NCI-H1092 (cell line): ENCODE measurements around the gene SURF6.
"Not testable (repeated sequence)": the region's sequence is repeated elsewhere in the genome, so short reads cannot be mapped to it uniquely, and the experiment has no call there.

Experiments
- DNase-seq: peaks from one replicate; lab custom pipeline; 2025; lab: John Stamatoyannopoulos, UW

The SURF6 gene

GRCh38 chr9:133323991-133324703, 11.8 kb downstream of the SURF6 start:
- DNase-seq: no peak

DNA sequence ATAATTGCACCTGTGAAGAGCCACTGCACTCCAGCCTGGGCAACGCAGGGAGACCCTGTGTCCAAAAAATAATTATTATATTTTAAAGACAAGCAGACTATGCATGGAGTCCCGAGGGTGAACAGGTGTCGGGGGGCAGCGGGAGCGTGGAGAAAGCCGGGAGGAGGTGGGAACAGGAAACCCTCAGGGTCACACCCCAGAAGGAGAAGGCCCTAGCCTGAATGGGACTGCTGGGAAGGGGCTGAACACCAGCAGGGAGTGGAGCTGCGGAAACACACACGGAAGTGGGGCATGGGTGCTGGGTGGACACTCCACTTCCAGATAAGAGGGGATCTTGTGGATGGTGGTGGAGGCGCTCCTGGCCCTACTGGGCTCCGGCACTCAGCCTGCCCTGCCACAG, 12.8 kb downstream of the SURF6 start:
- no peak for DNase-seq

- no peak for DNase-seq
Measured at GRCh38 chr9:133322701-133323100, 13.3 kb downstream of the SURF6 start.

DNA sequence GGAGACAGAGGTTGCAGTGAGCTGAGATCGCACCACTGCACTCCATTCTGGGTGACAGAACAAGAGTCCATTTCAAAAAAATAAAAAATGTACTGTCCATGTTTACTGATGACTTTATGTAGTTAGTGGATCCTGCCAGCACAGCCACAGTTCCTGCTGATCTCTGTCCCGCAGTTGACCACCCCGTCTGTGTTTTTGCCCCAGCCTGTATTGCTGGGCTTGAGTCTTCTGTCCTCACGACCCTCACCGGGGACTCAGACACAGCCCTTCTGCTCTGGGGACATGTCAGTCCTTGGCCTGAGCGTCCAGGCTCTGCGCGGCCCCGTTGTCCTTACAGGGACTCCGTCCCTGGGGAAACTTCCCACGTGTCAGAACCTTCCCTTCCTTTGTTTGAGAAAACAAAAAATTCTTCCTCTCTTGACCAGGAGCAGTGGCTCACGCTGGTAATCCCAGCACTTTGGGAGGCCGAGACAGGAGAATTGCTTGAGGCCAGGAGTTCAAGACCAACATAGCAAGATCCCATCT, 14.5 kb downstream of the SURF6 start:
- no peak for DNase-seq

- DNase-seq: no peak
Measured at GRCh38 chr9:133320421-133320881, 15.5 kb downstream of the SURF6 start.

DNA sequence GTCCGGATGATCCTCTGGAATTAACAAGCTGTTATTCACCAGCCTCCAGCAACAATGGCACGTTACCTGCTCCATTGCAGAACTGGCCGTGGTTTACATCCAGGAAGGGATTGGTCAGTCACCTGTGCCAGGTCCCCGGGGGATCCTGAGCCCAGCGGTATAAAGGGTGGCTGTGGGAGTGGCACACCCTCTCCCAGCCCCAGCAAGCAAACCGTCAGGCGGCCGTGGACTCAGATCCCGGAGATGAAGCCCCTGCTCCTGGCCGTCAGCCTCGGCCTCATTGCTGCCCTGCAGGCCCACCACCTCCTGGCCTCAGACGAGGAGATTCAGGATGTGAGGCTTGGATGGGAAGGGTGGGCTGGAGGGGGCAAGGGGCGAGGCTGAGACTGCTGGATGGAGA, 18.4 kb downstream of the SURF6 start:
- not testable (repeated sequence) for DNase-seq

GRCh38 chr9:133315997-133316396, 20.0 kb downstream of the SURF6 start:
- no peak for DNase-seq

GRCh38 chr9:133309608-133310007, 26.4 kb downstream of the SURF6 start:
- DNase-seq: no peak

- DNase-seq: no peak
Measured at GRCh38 chr9:133307301-133307700, 28.7 kb downstream of the SURF6 start.

DNA sequence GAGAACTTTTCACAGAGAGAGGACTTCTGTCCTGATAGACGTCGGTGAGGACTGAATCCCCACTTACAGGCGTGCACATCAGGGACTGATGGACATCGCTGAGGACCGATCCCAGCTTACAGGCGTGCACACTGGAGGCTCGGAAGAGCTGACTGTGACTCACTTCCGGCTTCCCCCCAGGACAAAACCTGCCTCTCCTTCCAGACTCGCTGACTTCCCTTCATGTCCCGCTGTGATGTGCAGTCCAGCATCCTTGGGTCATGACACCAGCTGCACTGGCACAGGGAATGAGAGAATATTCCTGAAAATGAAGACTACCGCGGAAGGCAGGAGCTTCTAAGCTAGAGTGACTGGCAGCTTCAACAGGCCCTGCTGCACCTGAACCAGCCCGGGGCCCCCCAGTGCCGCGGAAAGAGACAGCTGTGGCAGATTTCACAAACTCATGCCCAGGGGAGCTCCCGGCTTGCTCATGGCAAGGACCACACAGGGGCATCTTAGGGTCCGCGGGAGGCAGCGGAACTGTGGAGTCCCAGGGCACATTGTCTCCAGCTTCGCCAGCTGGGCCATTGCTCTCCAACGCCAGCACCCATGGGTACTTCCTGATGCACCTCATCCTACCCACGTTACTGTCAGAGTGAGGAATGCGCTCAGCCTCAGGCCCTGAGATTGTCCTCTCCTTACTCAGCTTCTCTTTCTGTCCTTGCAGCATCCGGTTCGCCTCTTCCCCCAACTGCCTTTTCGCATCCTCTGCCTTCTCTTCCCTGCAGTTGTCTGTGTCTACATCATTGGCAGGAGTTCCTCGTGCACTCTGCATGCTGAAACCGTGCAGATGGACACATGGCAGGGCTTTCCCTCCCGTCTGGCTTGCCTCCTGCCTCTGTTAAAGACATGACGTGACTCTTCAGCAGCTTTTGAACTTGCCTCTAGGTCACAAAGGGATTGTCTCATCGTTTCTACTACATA, 29.5 kb downstream of the SURF6 start:
- DNase-seq: no peak

DNA sequence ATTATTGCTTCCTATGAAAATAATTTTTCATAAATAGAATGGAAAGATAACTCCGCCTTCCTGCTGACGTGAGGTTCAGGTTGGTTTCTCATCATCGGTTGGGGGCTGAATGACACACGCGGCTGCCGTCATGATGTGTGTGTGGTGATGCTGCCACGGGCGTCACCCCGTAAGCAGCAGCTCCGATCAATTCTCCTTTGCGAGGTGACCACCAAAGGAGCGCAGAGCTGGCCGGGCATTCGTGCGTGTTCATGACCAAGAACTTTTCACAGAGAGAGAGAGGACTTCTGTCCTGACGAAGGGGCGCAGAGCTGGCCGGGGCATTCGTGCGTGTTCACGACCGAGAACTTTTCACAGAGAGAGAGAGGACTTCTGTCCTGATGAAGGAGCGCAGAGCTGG, 30.3 kb downstream of the SURF6 start:
- no peak for DNase-seq

DNA sequence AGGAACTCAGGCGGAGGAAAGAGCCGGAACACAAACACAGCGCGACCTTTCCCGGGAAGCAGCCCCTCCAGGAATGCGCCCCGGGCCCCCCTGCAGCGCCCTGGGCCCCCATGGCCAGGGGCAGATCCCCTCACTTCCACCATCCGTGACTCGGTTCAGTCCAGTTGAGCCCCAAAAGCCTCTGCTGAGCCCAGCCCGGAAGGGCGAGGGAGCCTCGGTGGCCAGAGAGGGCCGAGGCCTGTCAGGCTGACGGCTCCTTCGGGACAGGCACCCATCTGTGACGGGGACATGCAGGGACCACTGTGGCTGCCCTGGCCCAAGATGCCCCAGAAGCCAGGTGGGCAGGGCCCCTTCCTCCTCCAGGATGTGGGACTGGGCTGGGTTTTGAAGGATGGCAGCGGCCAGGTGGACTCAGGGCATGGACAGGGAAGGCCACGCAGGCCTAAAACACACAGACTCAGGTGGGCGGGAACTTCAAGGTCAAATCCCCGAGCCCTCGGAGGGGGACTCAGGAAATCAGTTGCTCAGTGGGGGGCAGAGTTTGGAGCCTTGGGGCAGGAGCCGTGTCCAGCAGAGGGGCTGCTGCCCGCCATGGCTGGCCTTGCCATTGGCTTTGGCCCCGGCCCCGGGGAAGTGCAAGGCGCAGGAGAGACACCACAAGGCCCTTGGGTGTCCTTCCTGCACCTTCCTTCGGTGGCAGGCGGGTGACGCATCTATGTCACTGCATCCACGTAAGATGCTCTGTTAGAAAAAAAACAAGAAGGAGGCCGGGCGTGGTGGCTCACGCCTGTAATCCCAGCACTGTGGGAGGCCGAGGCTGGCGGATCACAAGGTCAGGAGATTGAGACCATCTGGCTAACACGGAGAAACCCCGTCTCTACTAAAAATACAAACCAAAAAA, 31.3 kb downstream of the SURF6 start:
- DNase-seq: no peak

- no peak for DNase-seq
Measured at GRCh38 chr9:133304158-133304470, 31.9 kb downstream of the SURF6 start.

- DNase-seq: no peak
Measured at GRCh38 chr9:133303266-133304157, 32.5 kb downstream of the SURF6 start.

GRCh38 chr9:133301253-133302230, 34.4 kb downstream of the SURF6 start:
- DNase-seq: no peak

DNA sequence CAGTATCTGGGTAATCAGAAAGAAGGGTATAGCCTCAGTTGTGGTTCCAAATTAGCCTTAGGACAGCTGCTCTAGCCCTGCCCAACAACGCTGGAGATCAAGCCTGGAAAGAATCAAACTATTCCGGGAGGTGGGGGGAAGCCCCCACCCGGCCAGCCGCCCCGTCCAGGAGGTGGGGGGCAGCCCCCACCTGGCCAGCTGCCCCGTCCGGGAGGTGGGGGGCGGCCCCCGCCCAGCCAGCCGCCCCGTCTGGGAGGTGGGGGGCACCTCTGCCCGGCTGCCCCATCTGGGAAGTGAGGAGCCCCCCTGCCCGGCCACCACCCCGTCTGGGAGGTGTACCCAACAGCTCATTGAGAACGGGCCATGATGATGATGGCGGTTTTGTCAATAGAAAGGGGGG, 36.0 kb downstream of the SURF6 start:
- not testable (repeated sequence) for DNase-seq

GRCh38 chr9:133294257-133294656, 41.7 kb downstream of the SURF6 start:
- no peak for DNase-seq

DNA sequence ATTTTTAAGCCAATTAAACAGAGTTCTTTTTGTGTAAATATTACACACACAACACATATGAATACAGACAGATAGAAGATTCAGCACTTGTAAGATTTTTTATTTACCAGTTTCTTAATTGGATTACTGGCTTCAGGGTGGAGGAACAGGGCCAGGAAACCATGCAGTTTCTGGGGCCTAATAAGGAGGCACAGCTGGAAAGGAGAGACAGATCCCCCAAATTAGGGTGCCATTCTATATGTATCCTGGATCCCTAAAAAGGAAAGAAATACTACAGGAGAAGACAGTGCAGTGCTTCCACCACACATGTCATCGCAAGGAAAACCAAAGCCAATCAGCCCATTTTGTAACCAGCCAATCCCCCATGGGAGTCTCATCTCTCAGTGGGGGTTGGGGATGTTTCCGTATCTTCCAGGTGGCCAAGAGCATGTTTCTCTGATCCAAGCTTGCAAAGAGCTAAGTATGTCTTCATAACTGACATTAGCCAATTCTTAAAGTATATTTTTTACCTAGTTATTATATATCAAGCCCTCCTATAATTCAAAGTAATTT, 45.2 kb downstream of the SURF6 start:
- DNase-seq: no peak

DNA sequence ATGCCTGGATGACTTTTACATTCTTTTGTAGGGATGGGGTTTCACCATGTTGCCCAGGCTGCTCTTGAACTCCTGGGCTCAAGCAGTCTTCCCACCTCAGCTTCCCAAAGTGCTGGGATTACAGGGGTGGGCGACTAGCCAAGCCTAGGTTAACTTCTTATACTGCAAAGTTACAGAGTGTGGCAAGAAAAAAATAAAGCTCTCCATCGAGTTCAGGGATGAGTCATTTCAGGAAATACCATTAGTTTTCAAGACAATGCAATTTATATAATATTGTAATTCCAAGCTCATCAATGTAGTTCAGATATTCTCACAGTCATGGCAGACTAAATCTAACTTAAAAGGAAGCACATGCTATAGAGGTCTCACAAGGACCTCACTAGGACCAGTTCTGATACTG, 49.5 kb downstream of the SURF6 start:
- no peak for DNase-seq
